HG02759 (cell line): ENCODE data around the gene LZTS3.

ENCODE experiments used
- ATAC-seq: cut with Tn5 transposase; IDR thresholded peaks from one replicate; pipeline ENCODE4 v1.9.1; 2021; ENCODE audit warnings: mild to moderate bottlenecking, moderate library complexity; ENCODE audit not compliant: unreplicated experiment

Gene LZTS3

GRCh38 chr20:3115190-3116107 lies 57.9 kb downstream of the LZTS3 start:
- ATAC-seq, result no peak
